HG03060 (cell line): ENCODE data around the gene LILRB3.
"Not testable (repeated sequence)": the region's sequence is repeated elsewhere in the genome, so short reads cannot be mapped to it uniquely, and the experiment has no call there.

Experiments used
- ATAC-seq: cut with Tn5 transposase; IDR thresholded peaks from one replicate; pipeline ENCODE4 v1.9.1; 2021; ENCODE audit warnings: low read depth, moderate number of reproducible peaks; ENCODE audit not compliant: unreplicated experiment

LILRB3 gene

GRCh38 chr19:54214217-54214616 lies 8.6 kb downstream of the LILRB3 start:
- not testable (repeated sequence) for ATAC-seq

DNA sequence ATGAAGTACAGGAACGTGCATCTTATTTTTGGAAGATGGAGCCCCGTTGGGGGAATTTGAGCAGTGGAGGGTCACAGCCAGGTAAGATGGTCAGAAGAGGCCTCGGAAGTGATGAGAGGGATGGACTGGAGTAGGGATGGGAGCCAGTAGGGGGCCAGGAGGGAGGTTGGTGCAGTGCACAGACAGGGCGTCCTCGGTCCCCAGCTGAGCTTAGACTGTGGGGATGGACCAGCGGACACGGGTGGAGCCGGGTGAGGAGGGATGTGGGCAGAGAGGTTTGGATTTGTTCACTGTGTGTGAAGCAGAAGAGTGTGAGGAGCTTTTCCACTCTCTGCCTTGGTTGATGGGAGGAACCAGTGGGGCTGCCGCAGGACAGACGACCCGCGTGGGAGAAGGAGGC lies 11.6 kb downstream of the LILRB3 start:
- no peak for ATAC-seq

GRCh38 chr19:54209811-54210494 lies 12.9 kb downstream of the LILRB3 start:
- ATAC-seq = no peak

DNA sequence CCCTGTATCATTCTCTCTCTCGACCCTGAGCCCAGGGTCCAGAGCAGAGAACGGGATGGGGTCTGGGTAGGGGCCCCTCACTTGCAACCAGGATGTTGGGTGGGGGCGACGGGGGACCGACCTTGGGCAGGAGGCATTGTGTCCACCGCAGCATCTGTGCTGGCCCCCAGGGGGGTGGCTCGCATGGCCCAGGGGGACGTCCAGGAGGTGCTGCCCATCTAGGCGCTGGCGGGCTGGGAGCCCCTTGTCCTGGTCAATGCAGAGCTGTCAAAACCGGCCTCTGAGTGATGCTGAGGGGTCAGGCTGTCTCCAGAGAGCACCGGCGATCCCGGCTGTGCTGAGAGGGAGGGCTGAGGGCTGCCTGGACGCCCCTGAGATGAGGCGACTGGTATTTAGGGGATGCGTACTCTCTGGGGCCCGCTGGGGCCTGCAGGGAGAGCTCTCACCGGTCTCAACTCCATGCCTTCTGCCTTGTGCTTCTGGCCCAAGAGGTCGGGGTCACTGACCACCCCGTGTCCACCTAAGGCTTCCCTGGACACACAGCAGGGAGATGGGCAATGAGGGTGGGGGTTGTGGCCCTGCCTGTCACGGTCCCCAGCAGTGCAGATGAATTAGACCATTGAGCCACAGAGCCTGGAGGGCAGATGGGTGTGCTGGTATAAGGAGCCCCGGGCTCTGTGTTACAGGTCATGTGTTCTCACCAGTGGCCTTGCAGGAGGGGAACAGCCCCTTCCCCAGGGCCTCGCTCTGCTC lies 13.6 kb downstream of the LILRB3 start:
- ATAC-seq = no peak

- no peak for ATAC-seq
These were observed 14.1 kb downstream of the LILRB3 start for GRCh38 chr19:54208784-54209057.

GRCh38 chr19:54207983-54208783 lies 14.6 kb downstream of the LILRB3 start:
- ATAC-seq = no peak

DNA sequence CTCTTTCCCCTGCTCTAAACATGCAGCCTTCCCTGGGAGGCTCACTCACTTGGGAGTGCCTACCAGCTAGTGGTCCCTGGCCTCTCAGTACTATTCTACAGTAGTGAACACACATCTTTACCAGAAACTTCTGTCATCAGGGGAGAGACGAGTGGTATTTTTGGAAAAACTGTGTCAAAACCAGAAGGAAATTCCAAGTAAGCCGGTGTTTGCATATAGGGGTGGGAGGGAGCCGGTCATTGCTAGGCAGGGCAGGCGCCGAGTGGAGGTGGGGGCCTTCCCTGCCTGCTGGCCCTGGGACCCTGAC lies 15.2 kb downstream of the LILRB3 start:
- ATAC-seq = no peak

DNA sequence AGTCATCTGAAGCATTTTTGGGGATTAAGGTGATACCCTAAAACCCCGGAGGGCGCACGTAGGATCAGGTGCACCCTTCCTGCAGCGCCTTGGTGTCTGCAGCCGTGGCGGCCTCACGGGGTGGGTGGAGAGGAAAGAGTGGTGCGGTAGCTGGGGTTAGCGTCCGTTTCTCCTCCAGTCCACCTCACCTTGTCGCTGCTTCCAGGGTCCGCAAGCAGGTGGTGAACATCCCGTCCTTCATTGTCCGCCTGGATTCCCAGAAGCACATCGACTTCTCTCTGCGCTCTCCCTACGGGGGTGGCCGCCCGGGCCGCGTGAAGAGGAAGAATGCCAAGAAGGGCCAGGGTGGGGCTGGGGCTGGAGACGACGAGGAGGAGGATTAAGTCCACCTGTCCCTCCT lies 15.6 kb downstream of the LILRB3 start:
- not testable (repeated sequence) for ATAC-seq

DNA sequence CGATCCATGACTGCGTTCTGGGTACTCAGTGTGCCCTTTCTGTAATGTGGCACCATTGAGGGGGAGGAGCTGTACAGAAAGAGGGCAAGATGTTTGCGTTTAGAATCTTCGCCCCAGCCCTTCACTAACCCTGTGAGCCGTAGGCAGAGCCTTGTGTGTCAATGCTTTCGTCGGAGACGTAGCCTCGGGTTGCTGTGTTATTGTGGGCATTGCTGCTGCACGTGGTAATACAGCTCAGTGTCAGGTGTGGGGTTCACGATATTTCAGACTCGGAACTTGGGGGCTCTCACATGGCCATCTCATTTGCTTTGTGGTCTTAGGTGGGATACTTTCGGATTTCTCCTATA lies 16.0 kb downstream of the LILRB3 start:
- ATAC-seq = no peak

DNA sequence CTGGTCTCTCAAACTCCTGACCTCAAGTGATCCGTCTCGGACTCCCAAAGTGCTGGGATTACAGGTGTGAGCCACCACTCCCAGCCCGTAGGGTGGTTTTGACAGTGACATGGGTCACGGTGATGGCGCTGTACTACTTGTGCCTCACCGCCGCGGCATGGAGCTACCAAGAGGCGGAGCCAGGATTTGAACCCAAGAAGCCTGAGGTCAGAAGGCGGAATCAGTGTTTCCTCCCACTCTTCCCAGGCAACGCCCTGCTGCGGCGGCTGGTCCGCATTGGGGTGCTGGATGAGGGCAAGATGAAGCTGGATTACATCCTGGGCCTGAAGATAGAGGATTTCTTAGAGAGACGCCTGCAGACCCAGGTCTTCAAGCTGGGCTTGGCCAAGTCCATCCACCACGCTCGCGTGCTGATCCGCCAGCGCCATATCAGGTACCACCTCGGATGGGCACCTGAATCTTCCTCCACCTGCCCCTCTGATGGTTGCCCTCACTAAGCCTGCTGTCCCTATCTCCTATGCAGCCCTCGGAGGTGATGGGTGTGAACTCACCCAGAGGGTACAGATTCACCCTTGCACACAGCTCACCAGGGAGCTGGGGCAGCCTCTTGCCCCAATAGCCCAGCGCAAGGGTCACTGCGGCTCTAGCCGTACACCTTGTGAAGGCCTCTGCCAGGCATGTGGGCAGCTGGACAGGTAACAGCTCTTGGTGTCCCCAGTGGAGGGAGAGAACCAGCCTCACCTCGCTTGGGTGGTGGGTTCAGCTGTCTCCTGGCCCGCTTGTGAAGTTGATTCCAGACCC lies 16.6 kb downstream of the LILRB3 start:
- no peak for ATAC-seq

DNA sequence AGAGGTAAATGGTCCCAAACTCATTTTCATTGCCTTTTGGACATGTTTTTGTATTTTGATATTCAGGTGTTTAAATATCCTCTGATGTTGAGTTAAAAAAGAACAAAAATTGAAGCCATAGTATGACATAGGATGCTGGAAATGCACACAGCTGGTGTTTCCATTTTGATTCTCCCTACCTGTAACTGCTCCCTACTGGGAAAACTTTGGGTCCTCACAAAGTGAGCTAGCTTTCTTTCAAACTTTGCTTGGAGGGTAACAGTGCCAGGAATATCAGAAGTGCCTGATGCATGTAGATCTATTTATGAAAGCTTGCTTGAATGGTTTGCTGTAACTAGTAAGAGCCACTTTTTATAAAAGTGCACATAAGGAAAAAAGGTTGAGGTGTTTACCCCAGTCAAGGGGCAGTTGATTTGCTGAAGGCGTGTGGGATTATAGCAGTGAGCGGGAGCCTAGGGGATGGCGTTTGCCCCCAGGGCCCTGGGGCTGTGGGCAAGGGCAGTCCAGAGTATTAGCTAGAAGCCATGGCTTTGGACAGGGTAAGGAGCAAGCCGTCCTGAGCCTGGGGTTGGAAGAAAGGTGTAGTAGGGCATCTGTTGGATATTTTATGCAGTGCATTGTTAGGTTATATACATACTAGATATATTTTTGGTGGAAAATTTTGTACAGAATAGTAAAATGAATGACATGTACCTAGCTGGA lies 17.9 kb downstream of the LILRB3 start:
- ATAC-seq = no peak

DNA sequence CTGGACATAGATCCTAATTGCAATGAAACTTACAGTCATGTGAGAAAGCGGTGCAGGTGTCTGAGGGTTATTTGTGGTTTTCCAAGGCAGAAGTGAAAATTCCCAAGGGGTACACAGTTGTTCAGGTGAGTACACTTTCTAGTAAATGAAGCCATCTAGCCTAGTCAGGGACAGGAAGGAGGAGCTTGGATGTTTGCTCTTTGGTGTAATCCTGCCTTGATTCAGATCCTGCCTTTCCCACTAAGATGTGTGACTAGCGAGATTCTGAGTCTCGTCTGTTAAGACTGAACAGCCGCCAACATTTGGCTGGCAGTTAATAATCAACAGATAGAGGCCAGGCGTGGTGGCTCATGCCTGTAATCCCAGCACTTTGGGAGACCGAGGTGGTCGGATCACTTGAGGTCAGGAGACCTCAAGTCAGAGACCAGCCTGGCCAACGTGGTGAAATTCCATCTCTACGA lies 19.6 kb downstream of the LILRB3 start:
- no peak for ATAC-seq

DNA sequence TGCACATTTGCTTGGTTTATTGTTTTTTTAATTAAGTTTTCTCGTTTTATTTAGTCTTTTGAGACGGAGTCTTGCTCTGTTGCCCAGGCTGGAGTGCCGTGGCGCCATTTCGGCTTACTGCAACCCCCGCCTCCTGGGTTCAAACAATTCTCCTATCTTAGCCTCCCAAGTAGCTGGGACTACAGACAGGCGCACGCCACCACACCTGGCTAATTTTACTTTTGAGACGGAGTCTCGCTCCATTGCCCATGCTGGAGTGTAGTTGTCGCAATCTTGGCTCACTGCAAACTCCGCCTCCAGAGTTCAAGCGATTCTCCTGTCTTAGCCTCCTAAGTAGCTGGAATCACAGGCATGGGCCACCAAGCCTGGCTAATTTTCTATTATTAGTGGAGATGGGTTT lies 20.8 kb downstream of the LILRB3 start:
- ATAC-seq = no peak

DNA sequence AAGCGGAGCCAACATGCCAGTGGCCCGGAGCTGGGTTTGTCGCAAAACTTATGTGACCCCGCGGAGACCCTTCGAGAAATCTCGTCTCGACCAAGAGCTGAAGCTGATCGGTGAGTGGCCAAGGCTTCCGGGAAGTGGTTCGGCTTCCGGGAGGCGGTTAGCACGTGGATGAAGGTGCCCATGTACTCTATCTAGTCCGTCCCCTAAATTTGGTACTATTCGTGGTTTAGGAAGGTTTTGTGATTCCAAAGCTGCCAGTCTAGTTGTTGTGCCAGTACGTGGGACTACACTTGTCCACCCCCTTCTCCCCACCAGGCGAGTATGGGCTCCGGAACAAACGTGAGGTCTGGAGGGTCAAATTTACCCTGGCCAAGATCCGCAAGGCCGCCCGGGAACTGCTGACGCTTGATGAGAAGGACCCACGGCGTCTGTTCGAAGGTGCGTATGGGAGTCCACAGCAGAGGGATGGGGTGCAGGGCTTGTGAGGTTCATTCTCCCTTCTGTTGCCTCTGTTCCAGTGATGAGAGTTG lies 21.6 kb downstream of the LILRB3 start:
- ATAC-seq = no peak

GRCh38 chr19:54199401-54199800 lies 23.4 kb downstream of the LILRB3 start:
- no peak for ATAC-seq

DNA sequence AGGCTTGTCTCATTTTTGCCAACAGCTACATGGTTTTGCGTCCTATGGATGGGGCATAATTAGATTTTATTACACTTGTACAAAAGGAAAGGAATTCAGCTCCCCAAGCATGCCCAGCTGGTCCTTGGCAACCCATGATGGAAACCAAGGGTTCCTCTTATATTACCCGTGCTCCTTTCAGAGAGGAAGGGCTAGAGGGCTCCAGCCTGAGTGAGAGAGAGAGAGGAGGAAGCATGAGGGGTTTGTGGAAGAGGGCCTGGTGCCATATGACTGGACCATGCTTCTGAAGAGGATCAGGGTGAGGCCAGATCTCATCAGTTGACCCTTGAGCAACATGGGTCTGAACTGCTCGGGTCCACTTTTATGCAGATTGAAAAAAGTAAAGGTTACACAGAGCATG lies 25.7 kb downstream of the LILRB3 start:
- ATAC-seq = no peak

GRCh38 chr19:54196536-54196935 lies 26.3 kb downstream of the LILRB3 start:
- ATAC-seq = no peak

DNA sequence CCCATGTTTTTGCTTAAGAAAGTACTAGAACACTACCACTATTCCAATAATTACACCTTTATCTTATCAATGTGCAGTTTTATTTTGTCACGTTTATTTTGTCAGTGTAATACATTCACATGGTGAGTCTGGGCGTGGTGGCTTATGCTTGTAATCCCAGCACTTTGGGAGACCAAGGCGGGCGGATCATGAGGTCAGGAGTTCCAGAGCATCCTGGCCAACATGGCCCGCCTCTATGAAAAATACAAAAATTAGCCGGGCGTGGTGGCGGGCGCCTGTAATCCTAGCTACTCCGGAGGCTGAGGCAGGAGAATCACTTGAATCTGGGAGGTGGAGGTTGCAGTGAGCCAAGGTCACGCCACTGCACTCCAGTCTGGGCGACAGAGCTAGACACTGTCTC lies 28.3 kb downstream of the LILRB3 start:
- not testable (repeated sequence) for ATAC-seq

- no peak for ATAC-seq
These were observed 29.8 kb downstream of the LILRB3 start for GRCh38 chr19:54193011-54193410.

DNA sequence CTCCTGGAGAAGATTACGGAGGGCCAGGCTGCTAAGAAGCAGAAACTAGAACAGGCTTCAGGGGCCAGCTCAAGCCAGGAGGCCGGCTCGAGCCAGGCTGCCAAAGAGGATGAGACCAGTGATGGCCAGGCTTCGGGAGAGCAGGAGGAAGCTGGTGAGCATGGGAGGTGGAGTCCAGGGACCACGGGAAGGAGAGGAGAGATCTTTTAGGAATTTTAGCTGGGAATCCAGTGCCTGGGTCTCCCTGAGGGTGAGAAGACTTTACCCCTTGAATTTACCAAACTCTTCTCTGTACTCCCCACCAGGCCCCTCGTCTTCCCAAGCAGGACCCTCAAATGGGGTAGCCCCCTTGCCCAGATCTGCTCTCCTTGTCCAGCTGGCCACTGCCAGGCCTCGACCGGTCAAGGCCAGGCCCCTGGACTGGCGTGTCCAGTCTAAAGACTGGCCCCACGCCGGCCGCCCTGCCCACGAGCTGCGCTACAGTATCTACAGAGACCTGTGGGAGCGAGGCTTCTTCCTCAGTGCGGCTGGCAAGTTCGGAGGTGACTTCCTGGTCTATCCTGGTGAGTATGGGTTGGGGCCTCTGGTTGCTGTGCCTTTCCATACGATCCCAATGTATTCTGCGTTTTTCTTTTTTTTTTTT lies 30.9 kb downstream of the LILRB3 start:
- ATAC-seq = no peak
